CD4-positive, alpha-beta T cell treated with Interleukin-21 for 1 hour (primary cell): ENCODE results near the gene ZNHIT1.
"Not testable (repeated sequence)": the region's sequence is repeated elsewhere in the genome, so short reads cannot be mapped to it uniquely, and the experiment has no call there.

ENCODE experiments used
- DNase-seq: peaks from one replicate; pipeline ENCODE4 v3.0.0-alpha.2; 2020

ZNHIT1 gene

GRCh38 chr7:101243646-101244374 lies 25.8 kb downstream of the ZNHIT1 start:
- DNase-seq = no peak

GRCh38 chr7:101244375-101245146 lies 26.6 kb downstream of the ZNHIT1 start, which contains the start of gene FIS1:
Gene FIS1, minus strand, starts transcription at chr7:101245081. Its CDS starts 77 bp downstream, at chr7:101245004.
- DNase-seq = peak; percentile 92

- DNase-seq = no peak
Measured at GRCh38 chr7:101245147-101245668, 27.2 kb downstream of the ZNHIT1 start.

- DNase-seq = no peak
Measured at GRCh38 chr7:101248276-101248675, 30.3 kb downstream of the ZNHIT1 start.

GRCh38 chr7:101250324-101250723 lies 32.4 kb downstream of the ZNHIT1 start:
- no peak for DNase-seq

GRCh38 chr7:101251871-101252659 lies 34.1 kb downstream of the ZNHIT1 start:
- DNase-seq = peak; percentile 99

GRCh38 chr7:101253199-101253598 lies 35.2 kb downstream of the ZNHIT1 start:
- DNase-seq = not testable (repeated sequence)

- no peak for DNase-seq
Measured at GRCh38 chr7:101255796-101256195, 37.8 kb downstream of the ZNHIT1 start.

- DNase-seq = no peak
Measured at GRCh38 chr7:101258243-101258731, 40.3 kb downstream of the ZNHIT1 start.

GRCh38 chr7:101264102-101264706 lies 46.2 kb downstream of the ZNHIT1 start:
- DNase-seq = not testable (repeated sequence)

GRCh38 chr7:101265622-101266516 lies 47.9 kb downstream of the ZNHIT1 start:
- no peak for DNase-seq

- no peak for DNase-seq
Measured at GRCh38 chr7:101269664-101270063, 51.7 kb downstream of the ZNHIT1 start.

GRCh38 chr7:101271021-101271420 lies 53.1 kb downstream of the ZNHIT1 start:
- no peak for DNase-seq

GRCh38 chr7:101273206-101273605 lies 55.2 kb downstream of the ZNHIT1 start:
- no peak for DNase-seq
